Activated naive CD4-positive, alpha-beta T cell treated with anti-CD3 and anti-CD28 coated beads, Interleukin-2, amount 10 ng/mL, durations not matched to agents 7 days and 5 days (primary cell): ENCODE data around the gene LINGO1.

ENCODE experiments used
- CTCF ChIA-PET: fragments of 350-600 bp; sonication (Branson Sonifier 250); formaldehyde crosslinking; loops from one replicate; lab custom pipeline; 2021; ENCODE audit warnings: antibody characterized with exemption; lab: Charles Lee
- DNase-seq: peaks from one replicate; pipeline ENCODE4 v3.0.0-alpha.2; 2020
- H3K27ac Mint-ChIP-seq: one replicate; pipeline ENCODE4 v1.8.0; 2021; ENCODE audit warnings: mild to moderate bottlenecking, moderate library complexity, mixed read lengths
- H3K27me3 Mint-ChIP-seq: one replicate; pipeline ENCODE4 v1.8.0; 2021; ENCODE audit warnings: mild to moderate bottlenecking, mixed read lengths
- H3K36me3 Mint-ChIP-seq: one replicate; pipeline ENCODE4 v1.8.0; 2021; ENCODE audit warnings: mixed read lengths
- H3K4me1 Mint-ChIP-seq: one replicate; pipeline ENCODE4 v1.8.0; 2021; ENCODE audit warnings: mixed read lengths
- H3K4me3 Mint-ChIP-seq: one replicate; pipeline ENCODE4 v1.8.0; 2021; ENCODE audit warnings: mild to moderate bottlenecking, moderate library complexity, mixed read lengths
- H3K9me3 Mint-ChIP-seq: one replicate; pipeline ENCODE4 v1.8.0; 2021; ENCODE audit warnings: mixed read lengths

LINGO1 gene

DNA sequence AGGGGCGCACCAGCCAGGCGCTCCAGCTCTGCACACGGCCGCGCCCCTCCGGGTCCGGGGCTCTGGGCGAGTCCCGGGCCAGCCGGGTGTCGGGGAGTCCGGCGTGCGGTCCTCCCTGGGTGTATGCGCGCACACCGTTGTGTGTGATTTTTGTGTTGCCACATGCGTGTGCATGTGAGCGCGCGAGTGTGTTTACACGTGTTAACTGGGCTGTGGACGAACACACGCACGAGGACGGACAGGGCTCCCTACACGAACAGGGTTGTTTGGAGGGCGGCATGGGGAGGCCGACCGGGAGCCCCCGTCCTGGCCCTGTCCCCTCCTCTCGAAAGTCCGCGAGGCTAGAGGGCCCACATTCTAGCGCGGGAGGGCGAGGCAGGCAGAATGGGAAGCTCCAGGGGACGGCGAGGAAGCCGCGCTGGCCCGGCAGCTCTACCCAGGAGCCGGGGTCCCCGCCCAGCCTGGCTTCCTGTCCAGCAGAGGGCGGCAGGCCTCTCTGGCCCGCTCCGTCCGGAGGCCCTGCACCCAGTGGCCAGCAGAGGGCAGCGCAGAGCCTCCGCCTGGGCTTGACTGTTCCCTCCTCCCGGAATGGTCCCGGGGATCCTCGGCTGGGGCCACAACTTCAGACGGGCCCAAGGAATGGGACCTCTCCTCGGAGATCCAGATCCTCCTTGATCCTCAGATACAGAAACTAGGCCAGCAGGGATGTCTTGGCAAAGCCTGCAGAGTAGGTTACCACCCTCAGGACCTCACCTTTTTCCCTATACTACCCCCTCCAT, 611 bp upstream of the LINGO1 start:
- CTCF ChIA-PET = interaction anchor here (0.6 to 3.6 kb wide), 13 partner anchors 8 to 526 kb away, joined by 3 to 23 read pairs (median 3); no protein-coding TSS in a partner anchor
- peaks cover 12% of the 10 kb centered on the region for H3K4me1 Mint-ChIP-seq
- H3K27me3 Mint-ChIP-seq = peaks cover 87% of the 10 kb centered on the region
- H3K36me3 Mint-ChIP-seq = no peaks in the 10 kb centered on the region
- H3K27ac Mint-ChIP-seq = no peak overlapping the region
- no peak overlapping the region for H3K4me3 Mint-ChIP-seq
- peak; percentile 68 for DNase-seq
- no peaks in the 10 kb centered on the region for H3K9me3 Mint-ChIP-seq

DNA sequence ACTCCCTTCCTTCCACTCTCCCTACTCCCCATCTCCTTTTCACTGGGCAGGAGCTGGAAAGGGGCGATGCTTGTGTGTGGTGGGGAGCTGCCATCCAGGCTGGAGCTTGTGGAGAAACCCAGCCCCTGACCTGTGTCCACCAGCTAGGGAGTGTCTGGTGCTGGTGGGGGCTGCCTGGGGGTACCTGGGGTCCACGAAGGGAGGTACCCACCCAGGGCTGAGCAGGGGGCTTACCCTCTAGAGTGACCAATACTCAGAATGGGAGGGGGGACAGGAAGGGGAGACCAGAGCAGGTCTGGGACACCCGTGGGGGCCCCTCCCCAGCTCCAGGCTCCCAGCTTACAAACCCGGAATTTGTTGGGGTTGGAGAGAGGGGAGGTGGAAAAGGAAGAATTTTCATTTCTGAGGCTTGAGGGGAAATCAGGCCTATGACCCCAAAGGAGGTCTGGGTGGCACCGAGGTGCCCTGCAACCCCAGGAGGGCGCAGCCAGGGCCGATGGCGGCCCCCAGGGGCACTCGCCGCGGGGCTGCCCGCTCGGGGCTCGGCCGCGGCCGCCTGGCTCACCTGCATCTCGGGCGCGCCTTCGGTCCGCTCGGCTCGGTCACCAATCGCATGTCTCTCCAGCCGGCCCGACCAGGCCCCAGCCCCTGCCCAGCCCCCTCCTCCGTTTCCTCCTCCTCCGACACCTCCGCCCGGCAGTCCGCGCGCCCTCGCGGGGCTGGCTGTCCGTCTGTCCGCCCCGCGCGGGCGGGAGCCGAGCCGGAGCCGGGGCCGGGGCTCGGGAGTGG, 773 bp downstream of the LINGO1 start:
- Mint-ChIP-seq H3K4me1 (peaks cover 12% of the 10 kb centered on the region), H3K27me3 (peaks cover 82% of the 10 kb centered on the region), H3K4me3 (no peak overlapping the region), H3K27ac (no peak overlapping the region), H3K36me3 (no peaks in the 10 kb centered on the region), H3K9me3 (no peaks in the 10 kb centered on the region)
- CTCF ChIA-PET = interaction anchor here (1.6 kb wide), 1 partner anchor 189 kb away, joined by 7 read pairs; no protein-coding TSS in a partner anchor
- DNase-seq = no peak

DNA sequence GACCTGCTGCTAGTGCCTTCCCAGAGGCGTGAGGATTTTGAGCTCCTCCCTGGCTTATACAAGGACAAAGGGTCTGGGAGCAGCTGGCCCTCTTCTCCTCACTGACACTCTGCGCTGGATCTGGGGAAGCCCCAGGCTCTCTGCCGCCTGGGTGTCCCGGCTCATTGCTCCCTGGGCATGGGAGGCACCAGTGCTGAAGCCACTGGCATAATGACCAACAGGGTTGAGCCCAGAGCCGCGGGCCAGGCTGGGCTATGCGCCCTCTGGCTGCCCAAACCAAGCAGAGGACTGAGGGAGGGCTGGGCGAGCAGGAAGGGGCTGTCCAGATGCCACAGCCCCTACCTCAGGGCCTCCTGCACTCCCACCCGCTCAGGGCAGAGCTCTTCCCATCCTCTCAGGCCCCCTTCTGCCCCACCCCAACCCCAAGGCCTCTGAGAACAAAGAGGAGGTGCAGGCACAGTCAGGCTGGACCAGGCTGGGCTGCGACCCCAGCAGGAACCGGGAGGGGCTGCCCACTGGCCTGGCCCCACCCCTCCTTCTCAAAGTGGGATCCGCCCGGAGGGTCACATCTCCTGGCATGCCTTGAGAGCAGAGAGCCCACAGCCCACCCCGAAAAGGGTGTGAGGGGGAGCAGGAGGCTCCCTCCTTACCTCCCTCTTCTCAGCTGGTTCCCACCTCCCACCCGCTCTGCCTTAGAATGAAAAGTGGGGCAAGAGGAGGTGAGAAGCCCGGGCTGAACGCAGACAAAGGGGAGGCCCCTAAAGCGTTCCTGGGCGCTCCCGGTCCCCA, 1.6 kb downstream of the LINGO1 start:
- no peaks in the 10 kb centered on the region for H3K36me3 Mint-ChIP-seq
- peaks cover 79% of the 10 kb centered on the region for H3K27me3 Mint-ChIP-seq
- no peaks in the 10 kb centered on the region for H3K9me3 Mint-ChIP-seq
- peaks cover 12% of the 10 kb centered on the region for H3K4me1 Mint-ChIP-seq
- no peak for DNase-seq
- no peak overlapping the region for H3K27ac Mint-ChIP-seq
- CTCF ChIA-PET = interaction anchor here (1.6 kb wide), 1 partner anchor 190 kb away, joined by 7 read pairs; no protein-coding TSS in a partner anchor
- no peak overlapping the region for H3K4me3 Mint-ChIP-seq

DNA sequence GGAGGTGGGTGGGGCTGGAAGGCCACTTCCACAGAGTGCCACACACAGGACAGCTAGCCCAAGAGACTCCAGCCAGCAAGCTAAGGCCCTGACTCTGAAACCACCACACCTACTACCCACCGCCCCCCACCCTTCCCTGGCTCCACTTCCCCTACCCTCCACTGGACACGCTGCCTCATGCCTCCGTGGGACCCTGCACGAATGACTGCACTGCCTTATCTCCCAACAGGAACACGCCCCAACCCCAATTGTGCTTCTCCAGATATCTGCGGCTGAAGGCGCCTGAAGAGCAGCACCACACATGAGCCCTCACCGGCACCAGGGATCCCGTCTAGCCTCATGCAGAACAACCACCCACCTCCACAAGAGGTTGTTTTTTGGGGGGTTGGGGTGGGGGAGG, 2.7 kb downstream of the LINGO1 start:
- Mint-ChIP-seq H3K36me3 (no peaks in the 10 kb centered on the region), H3K9me3 (no peaks in the 10 kb centered on the region), H3K4me1 (peaks cover 10% of the 10 kb centered on the region), H3K27me3 (peaks cover 68% of the 10 kb centered on the region), H3K27ac (no peak overlapping the region), H3K4me3 (no peak overlapping the region)
- CTCF ChIA-PET = no interaction called here
- no peak for DNase-seq

DNA sequence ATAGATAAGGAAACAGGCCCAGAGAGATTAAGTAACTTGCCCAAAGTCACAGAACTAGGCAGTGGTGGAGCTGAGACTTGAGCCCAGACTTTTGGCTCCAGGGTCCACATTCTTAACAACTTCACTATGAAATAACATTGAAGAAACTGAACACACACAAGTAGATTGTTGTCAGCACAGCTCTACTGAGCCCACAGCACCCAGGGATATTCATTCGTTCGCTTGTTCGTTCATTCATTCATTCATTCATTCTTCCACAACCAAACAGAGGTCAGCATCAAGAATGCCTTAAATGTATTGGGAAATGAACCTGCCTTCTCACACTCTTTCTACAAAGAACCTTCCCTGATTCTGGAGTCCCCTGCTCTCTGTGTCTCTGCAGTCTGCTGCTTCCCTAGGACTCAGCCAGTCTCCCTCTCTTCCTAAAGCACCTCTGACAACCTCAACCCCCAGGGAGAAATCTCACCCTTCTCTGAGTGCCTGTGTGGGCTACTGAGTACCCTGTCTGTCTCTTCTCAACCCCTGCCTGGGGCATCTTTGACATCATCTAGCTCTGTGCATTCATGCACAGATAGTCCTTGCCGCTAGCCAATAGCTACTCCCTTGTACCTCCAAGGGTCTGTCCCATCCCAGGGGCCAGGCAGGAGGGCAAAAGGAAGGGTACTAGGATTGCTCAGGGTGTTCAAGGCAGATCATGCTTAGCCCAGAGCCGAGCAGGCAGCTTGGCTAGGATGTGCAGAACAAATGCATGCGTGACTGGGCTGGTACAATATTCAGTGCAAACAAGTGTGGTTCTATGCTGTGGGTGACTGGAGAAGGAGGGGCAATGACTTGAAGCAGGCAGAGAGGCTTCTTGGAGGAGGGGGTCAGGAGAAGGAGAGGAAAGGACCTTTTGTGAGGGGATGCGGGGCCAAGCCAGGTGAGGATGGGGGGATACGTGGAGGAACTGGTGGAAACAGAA, 3.4 kb downstream of the LINGO1 start:
- H3K4me1 Mint-ChIP-seq = peaks cover 9% of the 10 kb centered on the region
- H3K4me3 Mint-ChIP-seq = no peak overlapping the region
- H3K36me3 Mint-ChIP-seq = no peaks in the 10 kb centered on the region
- DNase-seq = no peak
- H3K9me3 Mint-ChIP-seq = no peaks in the 10 kb centered on the region
- CTCF ChIA-PET = interaction anchor here (1.4 kb wide), 1 partner anchor 12 kb away, joined by 4 read pairs; no protein-coding TSS in a partner anchor
- no peak overlapping the region for H3K27ac Mint-ChIP-seq
- H3K27me3 Mint-ChIP-seq = peaks cover 61% of the 10 kb centered on the region

DNA sequence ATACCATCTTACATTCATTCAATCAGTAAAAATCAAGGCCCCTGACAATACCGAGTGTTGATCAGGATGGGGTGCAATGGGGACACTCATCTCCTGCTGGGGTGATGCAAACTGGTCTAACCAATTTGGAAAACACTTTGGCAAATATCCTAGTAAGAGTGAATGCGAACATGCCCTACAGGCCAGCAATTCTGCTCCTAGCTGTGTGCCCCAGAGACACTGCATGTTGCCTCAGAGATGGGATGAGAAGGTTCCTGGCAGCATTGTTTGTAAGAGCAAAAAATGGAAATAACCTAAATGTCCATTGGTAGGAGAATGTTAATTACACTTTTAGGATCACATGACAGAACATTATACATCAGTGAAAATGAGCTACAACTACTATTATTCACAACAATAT, 4.7 kb downstream of the LINGO1 start:
- Mint-ChIP-seq H3K4me1 (no peaks in the 10 kb centered on the region), H3K9me3 (no peaks in the 10 kb centered on the region), H3K27ac (no peak overlapping the region), H3K27me3 (peaks cover 48% of the 10 kb centered on the region), H3K36me3 (no peaks in the 10 kb centered on the region), H3K4me3 (no peak overlapping the region)
- DNase-seq = no peak
- CTCF ChIA-PET = no interaction called here

DNA sequence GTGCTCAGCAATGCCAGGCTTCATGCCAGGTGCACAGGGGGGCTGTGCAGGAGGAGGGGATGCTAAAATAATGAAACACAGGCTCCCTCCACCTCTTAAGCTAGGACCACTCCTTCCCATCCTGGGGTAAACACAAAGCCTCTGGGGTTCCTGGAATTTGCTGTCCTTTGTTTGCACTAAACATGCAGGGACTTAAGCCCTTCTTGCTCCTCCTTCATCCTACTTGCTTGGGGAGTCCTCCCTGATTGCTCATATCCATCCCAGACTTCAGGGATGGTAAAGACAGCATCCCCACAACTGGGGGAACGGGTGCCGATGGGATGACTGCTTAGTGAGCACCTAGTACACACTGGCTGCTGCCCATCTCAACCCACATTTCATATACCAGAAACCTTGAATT, 5.1 kb downstream of the LINGO1 start:
- Mint-ChIP-seq H3K4me3 (no peak overlapping the region), H3K36me3 (no peaks in the 10 kb centered on the region), H3K27ac (no peak overlapping the region), H3K4me1 (no peaks in the 10 kb centered on the region), H3K27me3 (peaks cover 45% of the 10 kb centered on the region), H3K9me3 (no peaks in the 10 kb centered on the region)
- no peak for DNase-seq
- CTCF ChIA-PET = no interaction called here

DNA sequence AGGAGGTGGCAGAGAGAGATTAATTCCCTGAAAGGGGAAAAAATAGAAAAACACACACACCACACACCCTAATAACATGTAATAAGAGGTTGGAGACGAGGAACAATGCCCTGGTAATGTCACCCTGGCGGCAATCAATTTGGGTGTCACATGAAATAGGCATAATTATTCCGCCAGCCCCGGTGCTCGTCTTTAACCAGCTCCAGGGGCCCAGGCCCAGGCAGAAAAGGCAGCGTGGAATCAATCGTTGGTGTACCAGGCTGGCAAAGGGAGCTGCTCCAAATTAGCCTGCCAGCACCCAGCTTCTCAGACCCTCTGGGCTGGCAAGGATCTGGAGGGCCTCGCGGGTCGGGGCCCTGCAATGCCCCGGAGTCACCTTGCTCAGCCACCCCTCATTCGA, 5.6 kb downstream of the LINGO1 start:
- Mint-ChIP-seq H3K27me3 (peaks cover 43% of the 10 kb centered on the region), H3K4me1 (no peaks in the 10 kb centered on the region), H3K4me3 (no peak overlapping the region), H3K36me3 (no peaks in the 10 kb centered on the region), H3K9me3 (no peaks in the 10 kb centered on the region), H3K27ac (peak overlapping the region; percentile 11)
- CTCF ChIA-PET = no interaction called here
- DNase-seq = no peak

DNA sequence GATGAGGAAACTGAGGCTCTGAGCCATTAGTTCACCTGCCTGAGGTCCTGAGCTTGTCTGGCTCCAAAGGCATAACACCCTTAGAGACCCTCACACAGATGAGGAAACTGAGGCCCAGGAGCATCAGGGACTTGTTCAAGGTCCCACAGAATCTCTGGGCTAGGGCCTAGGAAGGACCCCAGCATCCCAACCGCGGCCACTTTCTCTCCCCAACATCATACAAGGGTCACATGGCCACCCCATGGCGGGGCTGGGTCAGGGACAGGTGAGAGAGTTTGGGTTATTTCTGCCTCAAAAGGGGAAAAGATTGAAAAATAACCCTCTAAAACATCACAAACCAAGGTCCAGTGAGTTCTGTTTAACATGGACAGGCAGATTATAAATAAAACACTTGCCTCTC, 6.7 kb downstream of the LINGO1 start:
- Mint-ChIP-seq H3K4me3 (no peak overlapping the region), H3K27me3 (peaks cover 32% of the 10 kb centered on the region), H3K36me3 (no peaks in the 10 kb centered on the region), H3K27ac (no peak overlapping the region), H3K4me1 (no peaks in the 10 kb centered on the region), H3K9me3 (no peaks in the 10 kb centered on the region)
- DNase-seq = no peak
- CTCF ChIA-PET = interaction anchor here (1.4 kb wide), 1 partner anchor 8 kb away, joined by 3 read pairs; no protein-coding TSS in a partner anchor

DNA sequence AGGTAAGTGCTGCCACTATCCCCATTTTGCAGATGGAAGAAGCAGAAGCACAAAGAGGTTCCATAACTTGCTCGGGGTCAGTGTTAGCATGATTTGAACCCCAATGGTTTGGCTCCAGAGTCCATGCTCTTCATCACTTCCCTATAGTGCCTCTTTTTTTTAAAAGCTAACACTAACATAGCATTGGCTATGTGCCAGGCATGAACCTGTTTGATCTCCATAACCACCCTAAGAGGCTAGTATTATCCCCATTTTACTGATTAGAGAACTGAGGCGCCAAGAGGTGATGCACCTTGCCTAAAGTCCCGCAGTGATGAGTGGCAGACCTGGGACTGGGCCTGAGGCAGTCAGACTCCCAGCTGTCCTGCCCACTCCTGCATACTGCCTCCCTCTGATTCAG, 7.3 kb downstream of the LINGO1 start:
- Mint-ChIP-seq H3K4me1 (no peaks in the 10 kb centered on the region), H3K27me3 (peaks cover 26% of the 10 kb centered on the region), H3K27ac (no peak overlapping the region), H3K36me3 (no peaks in the 10 kb centered on the region), H3K9me3 (no peaks in the 10 kb centered on the region), H3K4me3 (no peak overlapping the region)
- CTCF ChIA-PET = interaction anchor here (1.4 kb wide), 1 partner anchor 9 kb away, joined by 3 read pairs; no protein-coding TSS in a partner anchor
- no peak for DNase-seq

DNA sequence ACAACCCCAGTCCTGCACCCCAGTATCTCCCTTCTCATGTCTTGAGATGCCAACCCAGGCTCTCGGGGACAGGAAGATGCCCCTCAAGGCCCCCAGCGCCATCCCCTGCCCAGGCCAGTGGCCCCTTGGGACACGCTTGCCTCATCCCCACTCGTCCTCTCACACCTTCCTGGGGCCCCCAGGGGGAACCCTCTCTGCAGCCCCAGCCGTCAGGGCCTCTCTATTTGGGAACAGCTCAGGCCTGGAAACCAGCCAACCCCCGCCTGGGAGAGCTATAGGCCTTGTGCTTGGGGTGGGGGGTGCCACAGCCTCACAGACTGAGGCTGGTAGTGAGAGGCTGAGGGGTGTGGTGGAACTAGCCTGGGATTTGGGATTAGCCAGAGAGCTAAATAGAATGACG, 7.8 kb downstream of the LINGO1 start:
- H3K27me3 Mint-ChIP-seq = peaks cover 21% of the 10 kb centered on the region
- no peak for DNase-seq
- H3K4me3 Mint-ChIP-seq = no peak overlapping the region
- H3K36me3 Mint-ChIP-seq = no peaks in the 10 kb centered on the region
- H3K4me1 Mint-ChIP-seq = no peaks in the 10 kb centered on the region
- no peak overlapping the region for H3K27ac Mint-ChIP-seq
- H3K9me3 Mint-ChIP-seq = no peaks in the 10 kb centered on the region
- CTCF ChIA-PET = interaction anchor here (0.9 to 1.4 kb wide), 2 partner anchors 8 to 9 kb away, joined by 3 read pairs; partner anchors contain the start of gene LINGO1

DNA sequence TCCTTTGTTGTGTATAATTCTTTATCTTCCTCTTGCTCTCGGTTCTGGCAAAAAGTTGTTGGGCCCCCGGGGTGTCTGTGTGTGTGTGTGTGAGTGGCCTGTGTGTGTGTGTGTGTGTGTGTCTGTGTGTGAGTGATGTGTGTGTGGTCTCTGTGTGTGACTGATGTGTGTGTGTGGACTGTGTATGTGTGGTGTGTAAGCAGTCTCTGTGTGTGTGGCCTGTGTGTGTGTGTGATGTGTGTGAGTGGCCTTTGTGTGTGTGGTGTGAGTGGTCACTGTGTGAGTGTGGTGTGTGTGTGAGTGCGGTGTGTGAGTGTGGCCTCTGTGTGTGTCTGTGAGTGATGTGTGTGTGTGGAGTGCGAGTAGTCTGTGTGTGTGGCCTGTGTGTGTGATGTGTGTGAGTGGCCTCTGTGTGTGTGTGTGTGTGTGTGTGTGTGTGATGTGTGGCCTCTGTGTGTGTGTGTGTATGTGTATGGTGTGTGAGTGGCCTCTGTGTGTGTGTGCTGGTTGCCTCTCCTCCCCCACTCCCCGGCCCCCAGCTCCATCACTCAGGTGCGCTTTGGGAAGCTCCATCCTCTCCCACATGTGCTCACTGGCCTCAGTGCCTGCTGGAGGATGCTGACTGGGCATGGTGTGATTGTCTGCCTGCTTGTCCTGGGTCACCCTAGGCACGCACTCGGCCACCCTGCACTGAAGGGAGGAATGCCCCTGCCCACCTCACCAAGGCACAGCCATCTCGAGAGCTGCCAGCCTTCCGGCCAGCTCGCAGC, 8.8 kb downstream of the LINGO1 start:
- no peak for DNase-seq
- Mint-ChIP-seq H3K27me3 (peaks cover 13% of the 10 kb centered on the region), H3K4me3 (no peak overlapping the region), H3K9me3 (no peaks in the 10 kb centered on the region), H3K4me1 (no peaks in the 10 kb centered on the region), H3K36me3 (no peaks in the 10 kb centered on the region), H3K27ac (no peak overlapping the region)
- CTCF ChIA-PET = interaction anchor here (0.9 kb wide), 1 partner anchor 9 kb away, joined by 3 read pairs; the partner anchor contains the start of gene LINGO1
